H9 (cell line): ENCODE data around the gene BAIAP2L1. TPM values are rescaled to one million over a fixed set of nuclear protein-coding genes. Genes with fewer than 3 reads are reported as not detected.

Experiments used
- DNase-seq: peaks from one replicate; pipeline ENCODE4 v3.0.0-alpha.2; 2017
- H2AFZ ChIP-seq: one replicate; pipeline ENCODE4 v1.6.1; 2013; ENCODE audit warnings: mild to moderate bottlenecking, low read length, control low read depth, moderate library complexity
- H2AK5ac ChIP-seq: 2 replicates; pipeline ENCODE4 v1.6.1; 2013; ENCODE audit warnings: low read length, control low read depth, mixed read lengths; ENCODE audit not compliant: insufficient read length
- H2BK120ac ChIP-seq: one replicate; pipeline ENCODE4 v1.6.1; 2013; ENCODE audit warnings: low read depth, mild to moderate bottlenecking, low read length, control low read depth, inconsistent platforms; ENCODE audit not compliant: poor library complexity, severe bottlenecking
- H2BK12ac ChIP-seq: 2 replicates; pipeline ENCODE4 v1.6.1; 2013; ENCODE audit warnings: low read length, control low read depth, mixed read lengths, low read depth; ENCODE audit not compliant: insufficient read length
- H2BK15ac ChIP-seq: 2 replicates; pipeline ENCODE4 v1.6.1; 2013; ENCODE audit warnings: low read depth, low read length, control low read depth
- H2BK20ac ChIP-seq: one replicate; pipeline ENCODE4 v1.6.1; 2013; ENCODE audit warnings: low read depth, mild to moderate bottlenecking, low read length, control low read depth, inconsistent platforms; ENCODE audit not compliant: poor library complexity, severe bottlenecking
- H2BK5ac ChIP-seq: 2 replicates; pipeline ENCODE4 v1.6.1; 2013; ENCODE audit warnings: low read length, control low read depth, mixed read lengths; ENCODE audit not compliant: insufficient read length
- H3K14ac ChIP-seq: 2 replicates; pipeline ENCODE4 v1.6.1; 2013; ENCODE audit warnings: low read length, control low read depth; ENCODE audit not compliant: insufficient read depth
- H3K18ac ChIP-seq: 2 replicates; pipeline ENCODE4 v1.6.1; 2013; ENCODE audit warnings: low read depth, mild to moderate bottlenecking, mixed read lengths, low read length, control low read depth; ENCODE audit not compliant: insufficient read length
- H3K23ac ChIP-seq: 2 replicates; pipeline ENCODE4 v1.6.1; 2013; ENCODE audit warnings: low read length, control low read depth, mixed read lengths, low read depth; ENCODE audit not compliant: insufficient read length
- H3K23me2 ChIP-seq: 2 replicates; pipeline ENCODE4 v1.6.1; 2013; ENCODE audit warnings: low read depth, mild to moderate bottlenecking, mixed read lengths, low read length, control low read depth; ENCODE audit not compliant: insufficient read length, poor library complexity, severe bottlenecking
- H3K27ac ChIP-seq: 2 replicates; pipeline ENCODE4 v1.5.1; 2013; ENCODE audit warnings: low read length, control low read depth, mixed read lengths, low read depth; ENCODE audit not compliant: insufficient read length
- H3K27me3 ChIP-seq: 2 replicates; pipeline ENCODE4 v1.6.1; 2013; ENCODE audit warnings: low read length, control low read depth, inconsistent platforms; ENCODE audit not compliant: insufficient read depth
- H3K4ac ChIP-seq: 2 replicates; pipeline ENCODE4 v1.6.1; 2013; ENCODE audit warnings: low read depth, mild to moderate bottlenecking, control low read depth, inconsistent platforms, low read length, moderate library complexity
- H3K4me1 ChIP-seq: 2 replicates; pipeline ENCODE4 v1.6.1; 2013; ENCODE audit warnings: low read length, control low read depth, inconsistent platforms; ENCODE audit not compliant: insufficient read depth
- H3K4me2 ChIP-seq: 2 replicates; pipeline ENCODE4 v1.6.1; 2013; ENCODE audit warnings: low read length, control low read depth, mixed read lengths; ENCODE audit not compliant: insufficient read length, insufficient read depth
- H3K56ac ChIP-seq: 2 replicates; pipeline ENCODE4 v1.6.1; 2013; ENCODE audit warnings: low read depth, mild to moderate bottlenecking, mixed read lengths, low read length, control low read depth; ENCODE audit not compliant: insufficient read length
- H3K79me1 ChIP-seq: 2 replicates; pipeline ENCODE4 v1.6.1; 2013; ENCODE audit warnings: low read depth, mild to moderate bottlenecking, moderate library complexity, low read length, control low read depth, inconsistent platforms; ENCODE audit not compliant: insufficient read depth, poor library complexity, severe bottlenecking
- H3K79me2 ChIP-seq: 2 replicates; pipeline ENCODE4 v1.6.1; 2013; ENCODE audit warnings: low read length, control low read depth, inconsistent platforms; ENCODE audit not compliant: insufficient read depth
- H3K9ac ChIP-seq: 2 replicates; pipeline ENCODE4 v1.6.1; 2013; ENCODE audit warnings: low read length, control low read depth, mixed read lengths; ENCODE audit not compliant: insufficient read length; ENCODE audit errors: extremely low read depth
- H3K9me3 ChIP-seq: one replicate; pipeline ENCODE4 v1.6.1; 2013; ENCODE audit warnings: low read depth, low read length, inconsistent platforms; ENCODE audit not compliant: control insufficient read depth
- H3T11ph ChIP-seq: one replicate; pipeline ENCODE4 v1.6.1; 2013; ENCODE audit warnings: mild to moderate bottlenecking, low read length, control low read depth, inconsistent platforms
- H4K20me1 ChIP-seq: one replicate; pipeline ENCODE4 v1.6.1; 2013; ENCODE audit not compliant: control insufficient read depth, insufficient read length, insufficient read depth
- H4K5ac ChIP-seq: 2 replicates; pipeline ENCODE4 v1.6.1; 2013; ENCODE audit warnings: low read depth, mild to moderate bottlenecking, mixed read lengths, low read length, control low read depth; ENCODE audit not compliant: insufficient read length
- H4K8ac ChIP-seq: replicated peaks from 2 replicates; pipeline ENCODE4 v1.6.1; 2013; ENCODE audit warnings: low read length, control low read depth, mixed read lengths, low read depth; ENCODE audit not compliant: insufficient read length
- H4K91ac ChIP-seq: 2 replicates; pipeline ENCODE4 v1.6.1; 2013; ENCODE audit warnings: low read depth, mild to moderate bottlenecking, moderate library complexity, mixed read lengths, low read length, control low read depth; ENCODE audit not compliant: insufficient read length
- H3K27ac Mint-ChIP-seq, 3 experiments: 2 replicates in 2 of 3; 3 replicates in 1 of 3; pipeline ENCODE4 v1.8.0; 2020 to 2021; ENCODE audit warnings: mixed read lengths in 3 of 3, mild to moderate bottlenecking in 1 of 3, moderate library complexity in 1 of 3
- H3K27me3 Mint-ChIP-seq: 2 replicates; pipeline ENCODE4 v1.8.0; 2021; ENCODE audit warnings: low read depth, mild to moderate bottlenecking, moderate library complexity, mixed read lengths
- H3K36me3 Mint-ChIP-seq, 3 experiments: 2 replicates in 2 of 3; 3 replicates in 1 of 3; pipeline ENCODE4 v1.8.0; 2020 to 2021; ENCODE audit warnings: low read depth in 3 of 3, mixed read lengths in 3 of 3; ENCODE audit not compliant: insufficient read depth in 1 of 3
- H3K4me1 Mint-ChIP-seq, 2 experiments: 2 replicates each; pipeline ENCODE4 v1.8.0; 2020; ENCODE audit warnings: mixed read lengths in 2 of 2
- H3K4me3 Mint-ChIP-seq, 2 experiments: 2 replicates in 1 of 2; 3 replicates in 1 of 2; pipeline ENCODE4 v1.8.0; 2020 to 2021; ENCODE audit warnings: mild to moderate bottlenecking in 2 of 2, mixed read lengths in 2 of 2, moderate library complexity in 1 of 2
- H3K9me3 Mint-ChIP-seq, 2 experiments: 2 replicates in 1 of 2; 3 replicates in 1 of 2; pipeline ENCODE4 v1.8.0; 2020; ENCODE audit warnings: mild to moderate bottlenecking in 2 of 2, mixed read lengths in 2 of 2, moderate library complexity in 1 of 2
- CTCF ChIP-seq: fragments of 200-600 bp; sonication (generic); conservative IDR thresholded peaks from 3 replicates; pipeline ENCODE4 v1.8.0; 2021; ENCODE audit warnings: antibody characterized with exemption, mild to moderate bottlenecking
- WGBS: extraction: QIAGEN DNeasy Blood & Tissue Kit; methylation state at CpG from one replicate; pipeline ENCODE4 v1.1.7; 2013; ENCODE audit warnings: missing lambda C conversion rate, low lambda C conversion rate, mixed read lengths; ENCODE audit not compliant: insufficient read length; ENCODE audit errors: extremely low coverage; 5-methylcytosine and 5-hydroxymethylcytosine counted together
- total RNA-seq: library from RNA; stranded (reverse); gene quantifications from 2 replicates; pipeline ENCODE4 v1.2.1, GENCODE V29; 2021

BAIAP2L1 gene
- total RNA-seq, 1 experiment from 2014 or later, result 25.9 TPM

GRCh38 chr7:98368716-98369115, 32.2 kb downstream of the BAIAP2L1 start:
- Histone ChIP-seq H3K4ac (no peak overlapping the region), H4K91ac (no peak overlapping the region), H4K8ac (no peak overlapping the region), H3K9ac (no peak overlapping the region), H3K14ac (no peak overlapping the region), H2AK5ac (no peak overlapping the region), H3K23ac (no peak overlapping the region), H2BK120ac (no peak overlapping the region), H2AFZ (no peak overlapping the region), H2BK20ac (no peak overlapping the region), H2BK5ac (no peak overlapping the region), H2BK12ac (no peak overlapping the region), H3T11ph (no peak overlapping the region), H3K4me1 (no peaks in the 10 kb centered on the region), H3K79me1 (no peaks in the 10 kb centered on the region), H4K20me1 (no peaks in the 10 kb centered on the region), H2BK15ac (no peak overlapping the region), H3K23me2 (no peaks in the 10 kb centered on the region), H3K27me3 (no peaks in the 10 kb centered on the region), H3K18ac (no peak overlapping the region), H3K4me2 (no peak overlapping the region), H3K79me2 (no peaks in the 10 kb centered on the region; the same call in 1 of the 2 replicates), H3K9me3 (no peaks in the 10 kb centered on the region), H3K27ac (no peak overlapping the region), H4K5ac (no peak overlapping the region), H3K56ac (no peak overlapping the region)
- peaks cover 2% of the 10 kb centered on the region for H3K27me3 Mint-ChIP-seq
- no peaks in the 10 kb centered on the region for H3K9me3 Mint-ChIP-seq
- H3K27ac Mint-ChIP-seq, result no peak overlapping the region
- H3K4me3 Mint-ChIP-seq, result no peak overlapping the region
- peaks cover 9 to 22% (median 12%) of the 10 kb centered on the region in 3 experiments; a peak in 6 of 7 replicates for H3K36me3 Mint-ChIP-seq
- peaks cover 13 to 19% of the 10 kb centered on the region in 2 experiments for H3K4me1 Mint-ChIP-seq
- no peak for DNase-seq
- TF ChIP-seq CTCF, result no peak
- no CpG with 5 or more reads among the region's 8 CpGs for WGBS
